ENCODE results near the gene CUX1.
"Not testable (repeated sequence)": the region's sequence is repeated elsewhere in the genome, so short reads cannot be mapped to it uniquely, and the experiment has no call there.

The CUX1 gene

GRCh38 chr7:102297487-102298218, 480.2 kb downstream of the CUX1 start:
- DNase-seq: no peak

- no peak for DNase-seq
Observed at GRCh38 chr7:102300643-102301221, 483.3 kb downstream of the CUX1 start.

GRCh38 chr7:102301367-102301766, 483.9 kb downstream of the CUX1 start:
- DNase-seq: not testable (repeated sequence)

GRCh38 chr7:102302025-102302424, 484.6 kb downstream of the CUX1 start:
- no peak for DNase-seq

GRCh38 chr7:102303669-102304422, 486.4 kb downstream of the CUX1 start:
- DNase-seq: no peak

- DNase-seq: no peak
Observed at GRCh38 chr7:102304668-102305067, 487.2 kb downstream of the CUX1 start.

- no peak for DNase-seq
Observed at GRCh38 chr7:102305414-102306268, 488.2 kb downstream of the CUX1 start.

GRCh38 chr7:102306916-102307677, 489.7 kb downstream of the CUX1 start:
- DNase-seq: no peak

GRCh38 chr7:102310414-102310815, 493.0 kb downstream of the CUX1 start:
- DNase-seq: no peak

GRCh38 chr7:102312317-102312716, 494.9 kb downstream of the CUX1 start:
- DNase-seq: no peak

- DNase-seq: no peak
Observed at GRCh38 chr7:102313997-102314780, 496.8 kb downstream of the CUX1 start.

- DNase-seq: no peak
Observed at GRCh38 chr7:102317231-102318059, 500.0 kb downstream of the CUX1 start.

GRCh38 chr7:102318482-102318971, 501.1 kb downstream of the CUX1 start:
- no peak for DNase-seq

GRCh38 chr7:102319671-102320070, 502.2 kb downstream of the CUX1 start:
- DNase-seq: no peak

- DNase-seq: no peak
Observed at GRCh38 chr7:102320181-102320580, 502.8 kb downstream of the CUX1 start.

GRCh38 chr7:102320601-102321350, 503.4 kb downstream of the CUX1 start:
- DNase-seq: no peak

- no peak for DNase-seq
Observed at GRCh38 chr7:102321351-102322201, 504.1 kb downstream of the CUX1 start.

GRCh38 chr7:102322202-102322715, 504.8 kb downstream of the CUX1 start:
- no peak for DNase-seq

GRCh38 chr7:102323914-102324195, 506.4 kb downstream of the CUX1 start:
- DNase-seq: no peak

Measured in GOT3 (cell line).